ENCODE data around the gene IVD.

DNA sequence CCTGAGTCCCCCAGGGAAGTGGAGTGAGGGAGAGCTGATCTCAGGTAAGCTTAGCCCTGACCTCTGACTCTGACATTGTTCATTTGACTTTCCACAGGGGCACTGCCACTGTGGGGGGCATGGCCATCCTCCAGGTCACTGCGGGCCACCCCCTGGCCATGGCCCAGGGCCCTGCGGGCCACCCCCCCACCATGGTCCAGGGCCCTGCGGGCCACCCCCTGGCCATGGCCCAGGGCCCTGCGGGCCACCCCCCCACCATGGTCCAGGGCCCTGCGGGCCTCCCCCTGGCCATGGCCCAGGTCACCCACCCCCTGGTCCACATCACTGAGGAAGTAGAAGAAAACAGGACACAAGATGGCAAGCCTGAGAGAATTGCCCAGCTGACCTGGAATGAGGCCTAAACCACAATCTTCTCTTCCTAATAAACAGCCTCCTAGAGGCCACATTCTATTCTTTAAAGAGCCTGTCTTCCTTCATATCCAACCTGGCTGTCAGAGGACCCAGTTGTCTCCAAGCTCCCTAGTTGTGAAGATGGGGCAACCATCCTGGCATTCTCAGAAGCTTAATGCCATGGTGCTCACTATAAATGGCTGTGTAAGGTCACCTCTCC is 49.5 kb upstream of the IVD start:
- TF ChIP-seq, protein P1, sequence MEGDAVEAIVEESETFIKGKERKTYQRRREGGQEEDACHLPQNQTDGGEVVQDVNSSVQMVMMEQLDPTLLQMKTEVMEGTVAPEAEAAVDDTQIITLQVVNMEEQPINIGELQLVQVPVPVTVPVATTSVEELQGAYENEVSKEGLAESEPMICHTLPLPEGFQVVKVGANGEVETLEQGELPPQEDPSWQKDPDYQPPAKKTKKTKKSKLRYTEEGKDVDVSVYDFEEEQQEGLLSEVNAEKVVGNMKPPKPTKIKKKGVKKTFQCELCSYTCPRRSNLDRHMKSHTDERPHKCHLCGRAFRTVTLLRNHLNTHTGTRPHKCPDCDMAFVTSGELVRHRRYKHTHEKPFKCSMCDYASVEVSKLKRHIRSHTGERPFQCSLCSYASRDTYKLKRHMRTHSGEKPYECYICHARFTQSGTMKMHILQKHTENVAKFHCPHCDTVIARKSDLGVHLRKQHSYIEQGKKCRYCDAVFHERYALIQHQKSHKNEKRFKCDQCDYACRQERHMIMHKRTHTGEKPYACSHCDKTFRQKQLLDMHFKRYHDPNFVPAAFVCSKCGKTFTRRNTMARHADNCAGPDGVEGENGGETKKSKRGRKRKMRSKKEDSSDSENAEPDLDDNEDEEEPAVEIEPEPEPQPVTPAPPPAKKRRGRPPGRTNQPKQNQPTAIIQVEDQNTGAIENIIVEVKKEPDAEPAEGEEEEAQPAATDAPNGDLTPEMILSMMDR (conservative IDR thresholded peaks at IDR 0.05), result no peak
- no peak for TF ChIP-seq ZFX (IDR thresholded peaks at IDR 0.05)
